Neuronal stem cell (in vitro differentiated cells): ENCODE data around the gene LSM11. TPM values are rescaled to one million over a fixed set of nuclear protein-coding genes. Genes with fewer than 3 reads are reported as not detected.

ENCODE experiments used
- DNase-seq: peaks from one replicate; pipeline ENCODE4 v3.0.0-alpha.2; 2013; ENCODE audit warnings: low spot score
- H2AFZ ChIP-seq: one replicate; pipeline ENCODE4 v1.6.1; 2013; ENCODE audit warnings: mild to moderate bottlenecking, low read length, inconsistent platforms
- H2AK5ac ChIP-seq: 2 replicates; pipeline ENCODE4 v1.6.1; 2013; ENCODE audit warnings: low read depth, mild to moderate bottlenecking, inconsistent platforms, low read length, moderate library complexity, mixed read lengths
- H2BK120ac ChIP-seq: 2 replicates; pipeline ENCODE4 v1.6.1; 2013; ENCODE audit warnings: low read depth, mild to moderate bottlenecking, inconsistent platforms, low read length, moderate library complexity, mixed read lengths
- H2BK12ac ChIP-seq: one replicate; pipeline ENCODE4 v1.6.1; 2013; ENCODE audit warnings: low read length, inconsistent platforms
- H2BK15ac ChIP-seq: 2 replicates; pipeline ENCODE4 v1.6.1; 2013; ENCODE audit warnings: mild to moderate bottlenecking, low read length, inconsistent platforms, mixed read lengths
- H2BK5ac ChIP-seq: one replicate; pipeline ENCODE4 v1.6.1; 2013; ENCODE audit warnings: inconsistent platforms, mild to moderate bottlenecking, low read length, moderate library complexity
- H3K14ac ChIP-seq: one replicate; pipeline ENCODE4 v1.6.1; 2013; ENCODE audit warnings: low read length, inconsistent platforms
- H3K18ac ChIP-seq: 2 replicates; pipeline ENCODE4 v1.6.1; 2013; ENCODE audit warnings: low read length, inconsistent platforms
- H3K23ac ChIP-seq: 2 replicates; pipeline ENCODE4 v1.6.1; 2013; ENCODE audit warnings: low read depth, mild to moderate bottlenecking, mixed read lengths, low read length, inconsistent platforms; ENCODE audit not compliant: poor library complexity
- H3K27ac ChIP-seq: replicated peaks from 3 replicates; pipeline ENCODE4 v1.5.1; 2013; ENCODE audit warnings: low read length, inconsistent platforms
- H3K27me3 ChIP-seq, 3 experiments: 2 replicates each; pipeline ENCODE4 v1.6.1; 2013; ENCODE audit warnings: low read length in 3 of 3, mild to moderate bottlenecking in 2 of 3, inconsistent platforms in 1 of 3, low read depth in 1 of 3, mixed read lengths in 1 of 3, moderate library complexity in 1 of 3; ENCODE audit not compliant: control insufficient read depth in 3 of 3, insufficient read depth in 3 of 3
- H3K36me3 ChIP-seq, 2 donors: replicated peaks in 1 of 2; 2 replicates each; pipeline ENCODE4 v1.6.1; 2013; ENCODE audit warnings: low read length in 2 of 2; ENCODE audit not compliant: control insufficient read depth in 2 of 2, insufficient read depth in 2 of 2
- H3K4ac ChIP-seq: 2 replicates; pipeline ENCODE4 v1.6.1; 2013; ENCODE audit warnings: inconsistent platforms, mild to moderate bottlenecking, low read length, moderate library complexity
- H3K4me1 ChIP-seq, 2 donors: 1 replicate in 1 of 2; 2 replicates in 1 of 2; pipeline ENCODE4 v1.6.1; 2013; ENCODE audit warnings: low read length in 2 of 2, low read depth in 1 of 2; ENCODE audit not compliant: control insufficient read depth in 2 of 2, insufficient read depth in 1 of 2
- H3K4me2 ChIP-seq: one replicate; pipeline ENCODE4 v1.6.1; 2013; ENCODE audit warnings: mild to moderate bottlenecking, low read length, inconsistent platforms; ENCODE audit not compliant: insufficient read depth, poor library complexity, severe bottlenecking
- H3K4me3 ChIP-seq, 2 donors: 2 replicates each; pipeline ENCODE4 v1.5.1; 2013; ENCODE audit warnings: low read length in 2 of 2, mild to moderate bottlenecking in 2 of 2, inconsistent platforms in 1 of 2, moderate library complexity in 1 of 2
- H3K79me1 ChIP-seq: one replicate; pipeline ENCODE4 v1.6.1; 2013; ENCODE audit warnings: low read depth, mild to moderate bottlenecking, inconsistent platforms, low read length, moderate library complexity
- H3K9ac ChIP-seq: one replicate; pipeline ENCODE4 v1.6.1; 2013; ENCODE audit warnings: mild to moderate bottlenecking, low read depth, low read length, inconsistent platforms; ENCODE audit not compliant: poor library complexity
- H3K9me3 ChIP-seq, 2 donors: replicated peaks in 1 of 2; 2 replicates each; pipeline versions ENCODE3 to v1.6.1; 2013; ENCODE audit warnings: low read length in 2 of 2, mild to moderate bottlenecking in 2 of 2, inconsistent platforms in 1 of 2, low read depth in 1 of 2, mixed read lengths in 1 of 2, moderate library complexity in 1 of 2; ENCODE audit not compliant: control insufficient read depth in 2 of 2, insufficient read depth in 1 of 2
- H4K8ac ChIP-seq: one replicate; pipeline ENCODE4 v1.6.1; 2013; ENCODE audit warnings: low read depth, mild to moderate bottlenecking, inconsistent platforms, low read length, moderate library complexity
- H4K91ac ChIP-seq: one replicate; pipeline ENCODE4 v1.6.1; 2013; ENCODE audit warnings: low read length, low read depth, mild to moderate bottlenecking, inconsistent platforms; ENCODE audit not compliant: poor library complexity
- WGBS, 2 donors: extraction: QIAGEN DNeasy Blood & Tissue Kit; methylation state at CpG; one replicate each; pipeline ENCODE4 v1.1.7; 2013; ENCODE audit warnings: missing lambda C conversion rate in 2 of 2, mixed read lengths in 1 of 2; ENCODE audit not compliant: insufficient read length in 2 of 2, insufficient replicate concordance in 1 of 2; ENCODE audit errors: extremely low coverage in 2 of 2; 5-methylcytosine and 5-hydroxymethylcytosine counted together
- small RNA-seq: library from polyadenylated mRNA; stranded (forward); fragments of <200 nt; extraction: miRNeasy Mini kit (QIAGEN cat#:217004); gene quantifications from one replicate; pipeline ENCODE3, GENCODE V24; 2013; ENCODE audit not compliant: insufficient read depth

The LSM11 gene

DNA sequence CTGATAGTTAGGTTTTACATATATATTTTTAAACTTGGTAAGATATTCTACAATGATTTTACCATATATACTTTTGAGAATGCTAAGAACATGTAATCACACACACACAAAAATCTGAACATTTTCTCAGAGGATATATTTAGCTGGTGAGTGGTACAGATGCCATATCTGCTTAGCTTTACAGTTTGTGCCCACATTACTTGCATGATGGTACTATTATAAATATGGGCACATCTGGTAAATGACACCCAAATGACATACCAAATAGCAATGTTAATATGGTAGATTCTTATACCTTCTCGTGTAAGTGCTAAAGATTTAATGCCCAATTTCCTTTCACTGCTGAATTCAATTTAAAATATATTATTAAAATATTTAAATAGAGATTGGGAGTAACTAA lies 56.6 kb downstream of the LSM11 start:
- Histone ChIP-seq H3K4ac (no peak overlapping the region), H3K14ac (no peak overlapping the region), H2AFZ (no peak overlapping the region), H2BK5ac (no peak overlapping the region), H3K4me2 (no peak overlapping the region), H4K8ac (no peak overlapping the region), H4K91ac (no peak overlapping the region), H3K9ac (no peak overlapping the region), H3K27ac (no peak overlapping the region), H2AK5ac (no peak overlapping the region), H3K4me3 (no peak overlapping the region), H3K9me3 (no peaks in the 10 kb centered on the region), H3K4me1 (no peaks in the 10 kb centered on the region), H2BK15ac (no peak overlapping the region), H3K79me1 (no peaks in the 10 kb centered on the region), H3K23ac (no peak overlapping the region), H2BK12ac (no peak overlapping the region), H3K18ac (no peak overlapping the region), H3K27me3 (no peaks in the 10 kb centered on the region), H2BK120ac (no peak overlapping the region), H3K36me3 (peaks cover 4 to 77% of the 10 kb centered on the region in 2 donors)
- DNase-seq, result no peak
- WGBS, 2 donors, result no CpG with 5 or more reads among the region's 1 CpG

DNA sequence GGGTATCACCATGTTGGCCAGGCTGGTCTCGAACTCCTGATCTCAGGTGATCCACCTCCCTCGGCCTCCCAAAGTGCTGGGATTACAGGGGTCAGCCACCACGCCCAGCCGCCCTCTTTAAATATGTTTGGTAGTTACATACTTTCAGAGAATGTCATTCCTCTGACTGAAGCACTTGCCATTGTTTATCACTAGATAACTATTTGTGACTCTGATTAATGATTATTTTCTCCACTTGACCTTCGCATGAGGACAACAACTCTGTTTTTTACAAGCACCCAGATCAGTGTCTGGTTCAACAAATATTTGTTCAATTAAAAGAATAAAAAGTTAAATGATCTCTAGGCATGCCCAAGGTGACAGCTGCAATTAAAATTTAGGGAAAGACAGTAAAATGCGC lies 59.2 kb downstream of the LSM11 start:
- Histone ChIP-seq H3K23ac (no peak overlapping the region), H2BK120ac (no peak overlapping the region), H3K4ac (no peak overlapping the region), H3K36me3 (peaks cover 5 to 74% of the 10 kb centered on the region in 2 donors), H3K9me3 (no peaks in the 10 kb centered on the region), H2AK5ac (no peak overlapping the region), H3K18ac (no peak overlapping the region), H3K27ac (no peak overlapping the region), H3K4me1 (no peaks in the 10 kb centered on the region), H3K79me1 (no peaks in the 10 kb centered on the region), H3K14ac (no peak overlapping the region), H3K4me3 (no peak overlapping the region), H3K4me2 (no peak overlapping the region), H2BK5ac (no peak overlapping the region), H3K27me3 (no peaks in the 10 kb centered on the region), H4K91ac (no peak overlapping the region), H2BK15ac (no peak overlapping the region), H2AFZ (no peak overlapping the region), H3K9ac (no peak overlapping the region), H2BK12ac (no peak overlapping the region), H4K8ac (no peak overlapping the region)
- WGBS, 2 donors, result no CpG with 5 or more reads among the region's 6 CpGs
- DNase-seq, result no peak

DNA sequence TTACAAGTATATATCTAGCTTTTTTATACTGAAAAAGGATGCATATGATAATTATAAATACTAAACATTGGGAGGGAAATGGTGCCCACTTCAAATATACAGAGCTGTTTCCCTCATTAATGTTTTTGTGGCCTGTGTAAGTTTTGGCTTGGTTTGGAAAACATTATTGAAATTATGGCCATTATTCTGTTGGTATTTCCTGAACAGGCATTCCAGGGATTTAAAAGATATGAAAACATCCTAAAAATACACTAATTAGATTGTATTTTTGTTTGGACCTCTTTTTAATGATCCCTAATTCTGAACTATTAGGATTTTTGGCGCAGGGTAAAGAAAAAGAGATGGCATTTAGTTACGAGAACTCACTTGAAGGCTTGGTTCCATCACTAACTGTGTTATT lies 64.5 kb downstream of the LSM11 start:
- Histone ChIP-seq H2BK120ac (no peak overlapping the region), H2BK5ac (no peak overlapping the region), H2AK5ac (no peak overlapping the region), H3K4me1 (no peaks in the 10 kb centered on the region), H2BK12ac (no peak overlapping the region), H3K27me3 (no peaks in the 10 kb centered on the region), H3K9me3 (no peaks in the 10 kb centered on the region), H3K18ac (no peak overlapping the region), H3K14ac (no peak overlapping the region), H3K79me1 (no peaks in the 10 kb centered on the region), H4K91ac (no peak overlapping the region), H2AFZ (no peak overlapping the region), H4K8ac (no peak overlapping the region), H3K4me3 (no peak overlapping the region), H3K4me2 (no peak overlapping the region), H2BK15ac (no peak overlapping the region), H3K23ac (no peak overlapping the region), H3K4ac (no peak overlapping the region), H3K9ac (no peak overlapping the region), H3K27ac (no peak overlapping the region), H3K36me3 (peaks cover 9 to 89% of the 10 kb centered on the region in 2 donors)
- no CpG with 5 or more reads among the region's 2 CpGs for WGBS, 2 donors
- DNase-seq, result no peak

Small RNA genes within 50 kb of the gene (small RNA-seq; reads per million reads assigned to genes)
- gene AC026407.1 (not detected), gene RNU6-260P (not detected)
